IPS-18a (cell line): ENCODE measurements around the gene SLC4A9.

ENCODE experiments used
- H3K27ac ChIP-seq: one replicate; pipeline ENCODE4 v1.5.1; 2013; ENCODE audit warnings: low read length
- H3K27me3 ChIP-seq: one replicate; pipeline ENCODE4 v1.6.1; 2013; ENCODE audit warnings: mild to moderate bottlenecking, low read length; ENCODE audit not compliant: control insufficient read depth, insufficient read depth
- H3K36me3 ChIP-seq: one replicate; pipeline ENCODE4 v1.6.1; 2013; ENCODE audit warnings: low read depth, low read length; ENCODE audit not compliant: control insufficient read depth
- H3K4me1 ChIP-seq: one replicate; pipeline ENCODE4 v1.6.1; 2013; ENCODE audit warnings: low read depth, low read length; ENCODE audit not compliant: control insufficient read depth
- H3K4me3 ChIP-seq: one replicate; pipeline ENCODE4 v1.5.1; 2013; ENCODE audit warnings: low read length
- H3K9ac ChIP-seq: one replicate; pipeline ENCODE4 v1.6.1; 2013; ENCODE audit warnings: mild to moderate bottlenecking, low read length, moderate library complexity
- H3K9me3 ChIP-seq: one replicate; pipeline ENCODE4 v1.6.1; 2013; ENCODE audit warnings: low read depth, low read length; ENCODE audit not compliant: control insufficient read depth

SLC4A9 gene

GRCh38 chr5:140360101-140360500 lies at the start of gene SLC4A9:
SLC4A9 (plus strand) TSS chr5:140360194; CDS start chr5:140360237, 43 bp downstream.
- H3K27ac ChIP-seq = no peak within 1 kb of the TSS
- H3K4me3 ChIP-seq = no peak within 1 kb of the TSS
- H3K4me1 ChIP-seq = no peaks in the 10 kb centered on the region
- H3K27me3 ChIP-seq = peaks cover 4% of the 10 kb centered on the region
- no peaks in the 10 kb centered on the region for H3K36me3 ChIP-seq
- no peaks in the 10 kb centered on the region for H3K9me3 ChIP-seq
- H3K9ac ChIP-seq = no peak within 1 kb of the TSS

- Histone ChIP-seq H3K9ac (no peak overlapping the region), H3K9me3 (no peaks in the 10 kb centered on the region), H3K27ac (no peak overlapping the region), H3K4me1 (no peaks in the 10 kb centered on the region), H3K4me3 (no peak overlapping the region), H3K36me3 (no peaks in the 10 kb centered on the region), H3K27me3 (no peaks in the 10 kb centered on the region)
Measured at GRCh38 chr5:140310434-140310833, 49.6 kb upstream of the SLC4A9 start.

- Histone ChIP-seq H3K27ac (no peak overlapping the region), H3K9ac (no peak overlapping the region)
Measured at GRCh38 chr5:140311011-140311467, 49.0 kb upstream of the SLC4A9 start.

GRCh38 chr5:140312067-140312790 lies 47.8 kb upstream of the SLC4A9 start:
- H3K4me1 ChIP-seq = no peaks in the 10 kb centered on the region
- no peak overlapping the region for H3K27ac ChIP-seq
- no peak overlapping the region for H3K4me3 ChIP-seq
- no peaks in the 10 kb centered on the region for H3K36me3 ChIP-seq
- no peaks in the 10 kb centered on the region for H3K9me3 ChIP-seq
- H3K27me3 ChIP-seq = no peaks in the 10 kb centered on the region
- H3K9ac ChIP-seq = no peak overlapping the region

More at GRCh38 chr5:140311011-140311467, 49.0 kb upstream of the SLC4A9 start:
- Histone ChIP-seq H3K27me3 (no peaks in the 10 kb centered on the region), H3K4me3 (no peak overlapping the region), H3K9me3 (no peaks in the 10 kb centered on the region), H3K4me1 (no peaks in the 10 kb centered on the region), H3K36me3 (no peaks in the 10 kb centered on the region)

GRCh38 chr5:140312791-140313189 lies 47.2 kb upstream of the SLC4A9 start:
- no peak overlapping the region for H3K4me3 ChIP-seq
- no peaks in the 10 kb centered on the region for H3K36me3 ChIP-seq
- no peaks in the 10 kb centered on the region for H3K4me1 ChIP-seq
- no peak overlapping the region for H3K9ac ChIP-seq
- no peaks in the 10 kb centered on the region for H3K9me3 ChIP-seq
- no peaks in the 10 kb centered on the region for H3K27me3 ChIP-seq
- H3K27ac ChIP-seq = no peak overlapping the region

GRCh38 chr5:140317859-140318258 lies 42.1 kb upstream of the SLC4A9 start:
- no peaks in the 10 kb centered on the region for H3K27me3 ChIP-seq
- no peaks in the 10 kb centered on the region for H3K36me3 ChIP-seq
- no peaks in the 10 kb centered on the region for H3K4me1 ChIP-seq
- H3K9ac ChIP-seq = no peak overlapping the region
- H3K9me3 ChIP-seq = no peaks in the 10 kb centered on the region
- no peak overlapping the region for H3K27ac ChIP-seq
- H3K4me3 ChIP-seq = no peak overlapping the region

- H3K4me3 ChIP-seq = no peak overlapping the region
- H3K27me3 ChIP-seq = no peaks in the 10 kb centered on the region
- H3K9ac ChIP-seq = no peak overlapping the region
- H3K27ac ChIP-seq = no peak overlapping the region
- H3K36me3 ChIP-seq = no peaks in the 10 kb centered on the region
- H3K4me1 ChIP-seq = no peaks in the 10 kb centered on the region
- H3K9me3 ChIP-seq = no peaks in the 10 kb centered on the region
Measured at GRCh38 chr5:140318792-140319191, 41.2 kb upstream of the SLC4A9 start.

- Histone ChIP-seq H3K27ac (no peak overlapping the region), H3K36me3 (no peaks in the 10 kb centered on the region), H3K4me3 (no peak overlapping the region), H3K4me1 (no peaks in the 10 kb centered on the region), H3K9ac (no peak overlapping the region), H3K9me3 (no peaks in the 10 kb centered on the region), H3K27me3 (no peaks in the 10 kb centered on the region)
Measured at GRCh38 chr5:140319833-140320232, 40.2 kb upstream of the SLC4A9 start.

GRCh38 chr5:140321796-140322195 lies 38.2 kb upstream of the SLC4A9 start:
- Histone ChIP-seq H3K4me1 (no peaks in the 10 kb centered on the region), H3K4me3 (no peak overlapping the region), H3K36me3 (no peaks in the 10 kb centered on the region), H3K27me3 (no peaks in the 10 kb centered on the region), H3K27ac (no peak overlapping the region), H3K9ac (no peak overlapping the region), H3K9me3 (no peaks in the 10 kb centered on the region)

GRCh38 chr5:140322751-140323731 lies 37.0 kb upstream of the SLC4A9 start:
- Histone ChIP-seq H3K4me1 (peaks cover 6% of the 10 kb centered on the region), H3K9ac (no peak overlapping the region), H3K27ac (no peak overlapping the region), H3K9me3 (no peaks in the 10 kb centered on the region), H3K27me3 (no peaks in the 10 kb centered on the region), H3K36me3 (no peaks in the 10 kb centered on the region), H3K4me3 (no peak overlapping the region)

GRCh38 chr5:140324041-140324600 lies 35.9 kb upstream of the SLC4A9 start:
- Histone ChIP-seq H3K27ac (no peak overlapping the region), H3K9me3 (no peaks in the 10 kb centered on the region), H3K27me3 (no peaks in the 10 kb centered on the region), H3K9ac (no peak overlapping the region), H3K36me3 (no peaks in the 10 kb centered on the region), H3K4me3 (no peak overlapping the region), H3K4me1 (peaks cover 6% of the 10 kb centered on the region)
